Mesenchymal stem cell (in vitro differentiated cells and primary cell): ENCODE measurements around the gene ALKBH7.

ENCODE experiments used
- DNase-seq: peaks from one replicate; pipeline ENCODE4 v3.0.0-alpha.2; 2013
- H2AFZ ChIP-seq: one replicate; pipeline ENCODE4 v1.6.1; 2013; ENCODE audit warnings: low read depth, mild to moderate bottlenecking, control low read depth, inconsistent platforms, low read length, moderate library complexity
- H2AK5ac ChIP-seq: 2 replicates; pipeline ENCODE4 v1.6.1; 2013; ENCODE audit warnings: low read length, moderate library complexity, mild to moderate bottlenecking, inconsistent platforms; ENCODE audit not compliant: severe bottlenecking
- H2BK120ac ChIP-seq: one replicate; pipeline ENCODE4 v1.6.1; 2013; ENCODE audit warnings: low read depth, mild to moderate bottlenecking, inconsistent platforms, low read length, moderate library complexity
- H2BK12ac ChIP-seq, 2 experiments: one replicate each; pipeline ENCODE4 v1.6.1; 2013; ENCODE audit warnings: inconsistent platforms in 2 of 2, low read length in 2 of 2, mild to moderate bottlenecking in 2 of 2, moderate library complexity in 2 of 2, control low read depth in 1 of 2
- H2BK15ac ChIP-seq: one replicate; pipeline ENCODE4 v1.6.1; 2013; ENCODE audit warnings: mild to moderate bottlenecking, low read depth, inconsistent platforms; ENCODE audit not compliant: poor library complexity, severe bottlenecking
- H2BK5ac ChIP-seq: 2 replicates; pipeline ENCODE4 v1.6.1; 2013; ENCODE audit warnings: low read depth, mild to moderate bottlenecking, low read length, control low read depth, inconsistent platforms; ENCODE audit not compliant: poor library complexity, severe bottlenecking
- H3K14ac ChIP-seq, 2 experiments: one replicate each; pipeline ENCODE4 v1.6.1; 2013; ENCODE audit warnings: inconsistent platforms in 2 of 2, low read length in 2 of 2, control low read depth in 1 of 2, mild to moderate bottlenecking in 1 of 2, moderate library complexity in 1 of 2
- H3K18ac ChIP-seq, 2 experiments: one replicate each; pipeline ENCODE4 v1.6.1; 2013; ENCODE audit warnings: inconsistent platforms in 2 of 2, low read length in 2 of 2, control low read depth in 1 of 2, low read depth in 1 of 2, mild to moderate bottlenecking in 1 of 2
- H3K23ac ChIP-seq, 2 experiments: one replicate each; pipeline ENCODE4 v1.6.1; 2013; ENCODE audit warnings: inconsistent platforms in 2 of 2, low read length in 2 of 2, mild to moderate bottlenecking in 2 of 2, moderate library complexity in 2 of 2, control low read depth in 1 of 2
- H3K27ac ChIP-seq: 2 replicates; pipeline ENCODE4 v1.5.1; 2013; ENCODE audit warnings: mild to moderate bottlenecking, moderate library complexity, low read length, control low read depth, inconsistent platforms; ENCODE audit not compliant: poor library complexity, severe bottlenecking
- H3K27me3 ChIP-seq, 2 experiments: 2 replicates each; pipeline versions ENCODE4 v1.6.1 to v1.7.0; 2013; ENCODE audit warnings: low read length in 2 of 2, mild to moderate bottlenecking in 2 of 2, moderate library complexity in 2 of 2, control low read depth in 1 of 2, inconsistent platforms in 1 of 2; ENCODE audit not compliant: control insufficient read depth in 1 of 2, insufficient read depth in 1 of 2
- H3K36me3 ChIP-seq, 2 experiments: 2 replicates each; pipeline versions ENCODE4 v1.6.1 to v1.7.0; 2013; ENCODE audit warnings: low read length in 2 of 2, control low read depth in 1 of 2, inconsistent platforms in 1 of 2, low read depth in 1 of 2, mild to moderate bottlenecking in 1 of 2; ENCODE audit not compliant: insufficient read depth in 2 of 2, control insufficient read depth in 1 of 2
- H3K4ac ChIP-seq, 2 experiments: one replicate each; pipeline ENCODE4 v1.6.1; 2013; ENCODE audit warnings: inconsistent platforms in 2 of 2, low read length in 2 of 2, mild to moderate bottlenecking in 2 of 2, moderate library complexity in 2 of 2, control low read depth in 1 of 2, low read depth in 1 of 2
- H3K4me1 ChIP-seq: 2 replicates; pipeline ENCODE4 v1.6.1; 2013; ENCODE audit warnings: low read depth, low read length, control low read depth; ENCODE audit not compliant: control insufficient read depth, insufficient read depth
- H3K4me2 ChIP-seq: 2 replicates; pipeline ENCODE4 v1.6.1; 2013; ENCODE audit warnings: low read length, mild to moderate bottlenecking, inconsistent platforms; ENCODE audit not compliant: poor library complexity, severe bottlenecking
- H3K4me3 ChIP-seq, 2 experiments: 2 replicates each; pipeline versions ENCODE4 v1.5.1 to v1.7.0; 2013; ENCODE audit warnings: low read length in 2 of 2, mild to moderate bottlenecking in 2 of 2, control low read depth in 1 of 2, low read depth in 1 of 2; ENCODE audit not compliant: insufficient read depth in 1 of 2
- H3K79me1 ChIP-seq: replicated peaks from 2 replicates; pipeline ENCODE4 v1.6.1; 2013; ENCODE audit warnings: mild to moderate bottlenecking, control low read depth, low read length, inconsistent platforms; ENCODE audit not compliant: poor library complexity, severe bottlenecking
- H3K9ac ChIP-seq: 2 replicates; pipeline ENCODE4 v1.7.0; 2013; ENCODE audit warnings: mild to moderate bottlenecking, low read length, moderate library complexity
- H3K9me3 ChIP-seq: 2 replicates; pipeline ENCODE4 v1.7.0; 2013; ENCODE audit warnings: mild to moderate bottlenecking, low read length; ENCODE audit not compliant: control insufficient read depth
- H4K8ac ChIP-seq: one replicate; pipeline ENCODE4 v1.6.1; 2013; ENCODE audit warnings: inconsistent platforms, mild to moderate bottlenecking, low read length, moderate library complexity
- H4K91ac ChIP-seq: one replicate; pipeline ENCODE4 v1.6.1; 2013; ENCODE audit warnings: mild to moderate bottlenecking, low read length, inconsistent platforms
- WGBS: methylation state at CpG from one replicate; pipeline ENCODE4 v1.1.7; 2013; ENCODE audit warnings: mixed read lengths; 5-methylcytosine and 5-hydroxymethylcytosine counted together

Gene ALKBH7

DNA sequence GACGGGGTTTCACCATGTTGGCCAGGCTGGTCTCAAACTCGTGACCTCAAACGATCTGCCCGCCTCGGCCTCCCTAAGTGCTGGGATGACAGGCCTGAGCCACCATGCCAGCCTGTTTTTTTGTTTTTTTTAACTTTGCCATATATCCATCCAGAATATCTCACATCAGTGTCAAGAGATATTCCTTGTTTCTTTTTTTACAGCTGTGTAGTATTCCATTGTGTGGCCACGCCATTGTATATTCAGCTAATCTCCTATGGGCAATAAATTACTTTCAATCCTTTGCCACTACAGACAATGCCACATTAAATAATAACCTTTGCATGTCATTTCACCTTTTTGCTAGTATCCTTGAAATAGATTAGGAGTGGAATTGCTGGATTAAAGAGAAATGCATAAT is 36.8 kb downstream of the ALKBH7 start:
- no peak overlapping the region for H3K14ac ChIP-seq
- no peak overlapping the region for H2AFZ ChIP-seq
- no peak overlapping the region for H4K8ac ChIP-seq
- peaks cover 8% of the 10 kb centered on the region for H3K4me1 ChIP-seq
- DNase-seq: no peak
- peaks cover 9% of the 10 kb centered on the region for H3K79me1 ChIP-seq
- H3K18ac ChIP-seq: no peak overlapping the region
- H3K9me3 ChIP-seq: no peaks in the 10 kb centered on the region
- H3K23ac ChIP-seq: no peak overlapping the region
- H4K91ac ChIP-seq: no peak overlapping the region
- no peak overlapping the region for H3K9ac ChIP-seq
- no peak overlapping the region for H2BK15ac ChIP-seq
- no peaks in the 10 kb centered on the region for H3K27me3 ChIP-seq
- H3K36me3 ChIP-seq: peaks cover 4 to 23% of the 10 kb centered on the region in 2 experiments
- no peak overlapping the region for H3K4ac ChIP-seq
- no peak overlapping the region for H3K4me3 ChIP-seq
- H2BK120ac ChIP-seq: no peak overlapping the region
- H2BK12ac ChIP-seq: no peak overlapping the region
- H3K4me2 ChIP-seq: no peak overlapping the region
- no peak overlapping the region for H2BK5ac ChIP-seq
- H2AK5ac ChIP-seq: no peak overlapping the region
- WGBS: 98% methylated on average over 6 of the region's 6 CpGs
- no peak overlapping the region for H3K27ac ChIP-seq

DNA sequence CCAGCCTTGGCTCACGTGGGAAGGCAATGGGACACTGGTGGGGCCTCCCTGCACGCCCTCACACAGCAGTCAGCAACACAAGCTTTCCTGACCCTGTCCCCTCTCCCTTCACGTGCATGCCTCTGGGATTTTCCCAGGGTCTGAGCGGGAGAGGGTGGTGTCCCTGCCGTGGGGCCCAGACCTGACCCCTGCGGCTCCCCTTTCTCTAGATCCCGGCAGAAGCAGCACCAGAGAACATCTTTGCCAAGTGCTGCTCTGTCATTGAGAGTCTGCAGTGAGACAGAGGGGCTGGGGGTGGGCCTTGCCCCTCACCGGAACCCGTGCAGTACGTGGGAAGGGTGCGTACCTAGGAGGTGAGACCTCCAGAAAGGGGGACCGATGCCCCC is 39.5 kb downstream of the ALKBH7 start:
- DNase-seq: no peak
- Histone ChIP-seq H3K23ac (no peak overlapping the region), H3K4me2 (no peak overlapping the region), H3K4me3 (no peak overlapping the region), H3K4me1 (peaks cover 8% of the 10 kb centered on the region), H2BK12ac (no peak overlapping the region), H2BK120ac (no peak overlapping the region), H3K27ac (no peak overlapping the region), H3K9ac (no peak overlapping the region), H2BK15ac (no peak overlapping the region), H2AFZ (no peak overlapping the region), H4K8ac (no peak overlapping the region), H3K36me3 (peaks cover 28 to 50% of the 10 kb centered on the region in 2 experiments), H2BK5ac (no peak overlapping the region), H3K18ac (no peak overlapping the region), H3K79me1 (peaks cover 30% of the 10 kb centered on the region), H3K14ac (no peak overlapping the region), H2AK5ac (no peak overlapping the region), H3K9me3 (no peaks in the 10 kb centered on the region), H3K4ac (peak overlapping the region in 1 of 2 experiments; percentile 10), H3K27me3 (no peaks in the 10 kb centered on the region), H4K91ac (peak overlapping the region; percentile 56)
- 83% methylated on average over 12 of the region's 12 CpGs for WGBS

DNA sequence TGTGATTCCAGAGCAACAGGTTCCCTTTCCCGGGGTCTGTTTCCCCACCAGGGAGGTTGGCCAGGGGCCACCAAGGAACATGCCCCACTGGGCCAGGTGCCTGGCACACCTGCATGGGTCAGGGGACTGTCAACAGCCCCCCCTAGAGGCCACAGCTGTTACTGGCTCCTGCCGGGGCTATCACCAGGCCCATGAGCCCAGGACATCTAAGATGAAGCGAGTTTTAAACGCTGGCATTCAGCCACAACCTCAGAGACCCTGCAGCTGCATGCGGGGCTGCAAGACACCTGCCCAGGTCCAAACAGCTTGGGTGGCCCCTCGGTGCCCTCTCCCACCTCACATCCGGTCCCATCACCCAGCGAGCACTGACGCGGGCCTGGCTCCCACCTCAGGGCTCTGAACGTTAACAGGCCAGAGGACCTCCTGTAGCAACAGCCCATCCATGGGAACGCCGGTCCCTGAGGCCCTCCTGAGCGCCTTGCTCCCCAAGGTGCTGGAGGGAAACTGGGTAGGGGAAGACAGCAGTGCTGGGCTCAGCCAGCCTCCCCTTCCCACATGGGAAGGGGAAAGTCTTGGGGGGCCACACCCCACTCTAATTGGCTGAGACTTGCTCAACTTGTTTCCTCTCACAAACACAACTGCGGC is 40.0 kb downstream of the ALKBH7 start:
- peak overlapping the region in 1 of 2 experiments; percentile 18 for H3K4me3 ChIP-seq
- no peak overlapping the region for H2AK5ac ChIP-seq
- no peak overlapping the region for H3K4me2 ChIP-seq
- no peak overlapping the region for H3K23ac ChIP-seq
- 82% methylated on average over 14 of the region's 15 CpGs for WGBS
- no peak overlapping the region for H3K27ac ChIP-seq
- no peak overlapping the region for H3K4ac ChIP-seq
- no peak overlapping the region for H2AFZ ChIP-seq
- no peak overlapping the region for H3K14ac ChIP-seq
- H2BK120ac ChIP-seq: no peak overlapping the region
- no peaks in the 10 kb centered on the region for H3K27me3 ChIP-seq
- no peak overlapping the region for H2BK5ac ChIP-seq
- peaks cover 33 to 56% of the 10 kb centered on the region in 2 experiments for H3K36me3 ChIP-seq
- H3K9me3 ChIP-seq: no peaks in the 10 kb centered on the region
- H3K4me1 ChIP-seq: peaks cover 8% of the 10 kb centered on the region
- H2BK15ac ChIP-seq: no peak overlapping the region
- H3K9ac ChIP-seq: peak overlapping the region; percentile 26
- H4K91ac ChIP-seq: peak overlapping the region; percentile 45
- peaks cover 35% of the 10 kb centered on the region for H3K79me1 ChIP-seq
- H4K8ac ChIP-seq: no peak overlapping the region
- H2BK12ac ChIP-seq: peak overlapping the region in 1 of 2 experiments; percentile 10
- no peak overlapping the region for H3K18ac ChIP-seq
- no peak for DNase-seq

DNA sequence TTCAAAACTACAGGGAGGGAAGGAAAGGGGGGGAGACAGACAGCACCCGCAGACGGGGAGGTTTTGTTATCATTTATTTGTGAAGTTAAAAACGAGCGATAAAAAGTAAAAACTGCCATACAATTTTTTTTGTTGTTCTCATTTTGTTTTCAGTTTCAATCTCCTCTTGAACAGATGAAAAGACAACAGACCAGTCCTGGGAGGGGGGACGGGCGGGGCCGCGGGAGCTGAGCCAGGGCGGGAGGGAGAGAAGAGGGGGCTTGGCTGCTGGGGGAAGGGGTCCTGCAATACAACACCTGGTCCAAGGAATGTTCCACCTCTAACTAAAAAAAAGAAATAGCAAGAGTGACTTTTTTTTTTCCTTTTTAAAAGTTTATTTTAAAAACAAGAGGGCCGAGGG is 40.7 kb downstream of the ALKBH7 start:
- Histone ChIP-seq H3K4ac (no peak overlapping the region), H3K36me3 (peaks cover 40 to 63% of the 10 kb centered on the region in 2 experiments), H3K4me1 (peaks cover 8% of the 10 kb centered on the region), H3K18ac (no peak overlapping the region), H3K4me2 (no peak overlapping the region), H2BK120ac (no peak overlapping the region), H2BK5ac (no peak overlapping the region), H2BK15ac (no peak overlapping the region), H2AK5ac (no peak overlapping the region), H3K9ac (peak overlapping the region; percentile 62), H4K91ac (no peak overlapping the region), H3K23ac (no peak overlapping the region), H4K8ac (no peak overlapping the region), H3K9me3 (no peaks in the 10 kb centered on the region), H3K27me3 (no peaks in the 10 kb centered on the region), H3K4me3 (no peak overlapping the region), H3K14ac (no peak overlapping the region), H3K79me1 (peaks cover 40% of the 10 kb centered on the region), H2AFZ (no peak overlapping the region), H3K27ac (no peak overlapping the region), H2BK12ac (no peak overlapping the region)
- no CpG with 5 or more reads among the region's 10 CpGs for WGBS
- DNase-seq: no peak
